HEK293 (cell line): Measurements from ENCODE around the gene ZNF556.

Source experiments
- GFI1B ChIP-seq: fragments of 450-650 bp; formaldehyde crosslinking; IDR thresholded peaks from 2 replicates; pipeline ENCODE4 v1.5.1; 2016; ENCODE audit warnings: missing biosample characterization, missing genetic modification characterization
- GLIS2 ChIP-seq: fragments of 450-650 bp; formaldehyde crosslinking; IDR thresholded peaks from 2 replicates; pipeline ENCODE4 v1.5.1; 2016; ENCODE audit warnings: missing biosample characterization, missing genetic modification characterization
- KLF8 ChIP-seq: fragments of 450-650 bp; formaldehyde crosslinking; IDR thresholded peaks from 2 replicates; pipeline ENCODE4 v1.5.1; 2016; ENCODE audit warnings: missing biosample characterization, missing genetic modification characterization
- MYNN ChIP-seq: fragments of 450-650 bp; formaldehyde crosslinking; IDR thresholded peaks from 2 replicates; pipeline ENCODE4 v1.5.1; 2016; ENCODE audit warnings: missing biosample characterization, missing genetic modification characterization, borderline replicate concordance
- SCRT2 ChIP-seq: fragments of 450-650 bp; formaldehyde crosslinking; IDR thresholded peaks from 2 replicates; pipeline ENCODE4 v1.5.1; 2016; ENCODE audit warnings: missing biosample characterization, missing genetic modification characterization
- ZNF133 ChIP-seq: fragments of 450-650 bp; formaldehyde crosslinking; IDR thresholded peaks from 2 replicates; pipeline ENCODE4 v1.5.1; 2016; ENCODE audit warnings: missing biosample characterization, missing genetic modification characterization
- ZNF239 ChIP-seq: fragments of 450-650 bp; formaldehyde crosslinking; IDR thresholded peaks from 2 replicates; pipeline ENCODE4 v1.5.1; 2016; ENCODE audit warnings: missing biosample characterization, missing genetic modification characterization
- ZNF302 ChIP-seq: fragments of 450-650 bp; formaldehyde crosslinking; IDR thresholded peaks from 2 replicates; pipeline ENCODE4 v1.5.1; 2016; ENCODE audit warnings: missing biosample characterization, missing genetic modification characterization, low read depth
- ZNF529 ChIP-seq: fragments of 450-650 bp; formaldehyde crosslinking; IDR thresholded peaks from 2 replicates; pipeline ENCODE4 v1.5.1; 2017; ENCODE audit warnings: missing genetic modification characterization, missing biosample characterization; ENCODE audit not compliant: insufficient replicate concordance
- ZNF600 ChIP-seq: fragments of 450-650 bp; formaldehyde crosslinking; IDR thresholded peaks from 2 replicates; pipeline ENCODE4 v1.5.1; 2016; ENCODE audit warnings: missing biosample characterization, missing genetic modification characterization
- ZSCAN23 ChIP-seq: fragments of 450-650 bp; formaldehyde crosslinking; IDR thresholded peaks from 2 replicates; pipeline ENCODE4 v1.5.1; 2016; ENCODE audit warnings: missing biosample characterization, missing genetic modification characterization
- TF ChIP-seq, protein P1 (sequence below): fragments of 450-650 bp; formaldehyde crosslinking; IDR thresholded peaks from 2 replicates; pipeline ENCODE4 v1.5.1; 2016; ENCODE audit warnings: missing biosample characterization, missing genetic modification characterization
- TF ChIP-seq, protein P2 (sequence below): fragments of 450-650 bp; formaldehyde crosslinking; IDR thresholded peaks from 2 replicates; pipeline ENCODE4 v1.5.1; 2016; ENCODE audit warnings: missing biosample characterization, missing genetic modification characterization
- TF ChIP-seq, protein P3 (sequence below): fragments of 450-650 bp; formaldehyde crosslinking; IDR thresholded peaks from 2 replicates; pipeline ENCODE4 v1.5.1; 2016; ENCODE audit warnings: missing biosample characterization, missing genetic modification characterization, borderline replicate concordance
- TF ChIP-seq, protein P4 (sequence below): fragments of 450-650 bp; formaldehyde crosslinking; IDR thresholded peaks from 2 replicates; pipeline ENCODE4 v1.5.1; 2016; ENCODE audit warnings: missing biosample characterization, missing genetic modification characterization
- TF ChIP-seq, protein P5 (sequence below): fragments of 450-650 bp; formaldehyde crosslinking; IDR thresholded peaks from 2 replicates; pipeline ENCODE4 v1.5.1; 2016; ENCODE audit warnings: missing biosample characterization, missing genetic modification characterization
- TF ChIP-seq, protein P6 (sequence below): sonication (generic); formaldehyde crosslinking; IDR thresholded peaks from 2 replicates; pipeline ENCODE4 v1.8.1; 2022; ENCODE audit warnings: mild to moderate bottlenecking, moderate library complexity, missing genetic modification reagents
- TF ChIP-seq, protein P7 (sequence below): fragments of 450-650 bp; formaldehyde crosslinking; conservative IDR thresholded peaks from 2 replicates; pipeline ENCODE4 v1.5.1; 2016; ENCODE audit warnings: low read depth, missing biosample characterization, missing genetic modification characterization

Gene ZNF556

DNA sequence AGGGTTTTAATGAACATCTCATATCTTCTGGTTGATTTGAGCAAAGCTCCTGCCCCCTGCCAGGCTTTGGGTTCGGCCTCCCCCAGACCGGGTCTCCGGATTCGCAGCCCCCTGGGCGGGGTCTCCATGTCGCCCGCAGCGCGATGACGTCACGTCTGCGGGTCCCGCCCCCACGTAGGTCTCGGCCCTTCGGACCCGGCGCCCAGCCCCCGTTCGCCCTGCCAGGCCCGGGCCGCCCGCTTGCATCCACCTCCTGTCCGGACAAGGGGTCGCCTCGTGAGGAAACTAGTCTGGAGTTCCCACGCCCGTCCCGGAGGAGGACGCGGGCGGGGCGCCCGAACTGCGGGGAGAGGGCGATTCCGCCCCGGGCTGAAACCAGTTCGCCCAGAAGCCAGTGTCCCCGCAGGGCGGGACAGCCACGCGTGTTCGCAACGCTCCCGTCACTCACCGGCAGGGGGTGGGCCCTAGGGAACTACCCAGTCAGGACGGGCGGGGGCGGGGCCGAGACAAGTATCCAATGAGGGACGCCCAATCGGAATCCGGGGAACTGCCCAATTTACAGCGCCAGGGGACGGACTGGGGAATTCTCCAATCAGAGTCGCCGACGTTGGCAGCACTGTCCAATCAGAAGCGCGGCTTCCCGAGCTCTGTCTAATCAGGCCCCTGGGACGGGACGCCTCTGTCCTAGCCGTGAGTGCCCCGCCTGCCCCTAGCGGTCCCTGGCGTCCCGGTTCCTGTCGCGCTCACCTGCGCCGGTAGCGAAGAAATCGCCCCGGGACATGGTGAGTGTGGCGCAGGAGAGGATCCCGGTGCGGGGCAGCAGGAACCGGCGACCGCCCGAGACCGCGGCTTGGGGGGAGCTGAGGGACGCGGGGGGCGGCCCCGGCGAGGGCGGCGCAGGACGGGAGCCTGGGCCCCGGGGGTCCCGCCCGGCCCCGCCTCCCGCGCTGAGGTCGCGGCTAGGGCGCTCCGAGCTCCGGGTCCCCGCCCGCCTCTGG is 26.0 kb upstream of the ZNF556 start, which contains the start of gene ZNF555 (continued):
- TF ChIP-seq, protein P1, sequence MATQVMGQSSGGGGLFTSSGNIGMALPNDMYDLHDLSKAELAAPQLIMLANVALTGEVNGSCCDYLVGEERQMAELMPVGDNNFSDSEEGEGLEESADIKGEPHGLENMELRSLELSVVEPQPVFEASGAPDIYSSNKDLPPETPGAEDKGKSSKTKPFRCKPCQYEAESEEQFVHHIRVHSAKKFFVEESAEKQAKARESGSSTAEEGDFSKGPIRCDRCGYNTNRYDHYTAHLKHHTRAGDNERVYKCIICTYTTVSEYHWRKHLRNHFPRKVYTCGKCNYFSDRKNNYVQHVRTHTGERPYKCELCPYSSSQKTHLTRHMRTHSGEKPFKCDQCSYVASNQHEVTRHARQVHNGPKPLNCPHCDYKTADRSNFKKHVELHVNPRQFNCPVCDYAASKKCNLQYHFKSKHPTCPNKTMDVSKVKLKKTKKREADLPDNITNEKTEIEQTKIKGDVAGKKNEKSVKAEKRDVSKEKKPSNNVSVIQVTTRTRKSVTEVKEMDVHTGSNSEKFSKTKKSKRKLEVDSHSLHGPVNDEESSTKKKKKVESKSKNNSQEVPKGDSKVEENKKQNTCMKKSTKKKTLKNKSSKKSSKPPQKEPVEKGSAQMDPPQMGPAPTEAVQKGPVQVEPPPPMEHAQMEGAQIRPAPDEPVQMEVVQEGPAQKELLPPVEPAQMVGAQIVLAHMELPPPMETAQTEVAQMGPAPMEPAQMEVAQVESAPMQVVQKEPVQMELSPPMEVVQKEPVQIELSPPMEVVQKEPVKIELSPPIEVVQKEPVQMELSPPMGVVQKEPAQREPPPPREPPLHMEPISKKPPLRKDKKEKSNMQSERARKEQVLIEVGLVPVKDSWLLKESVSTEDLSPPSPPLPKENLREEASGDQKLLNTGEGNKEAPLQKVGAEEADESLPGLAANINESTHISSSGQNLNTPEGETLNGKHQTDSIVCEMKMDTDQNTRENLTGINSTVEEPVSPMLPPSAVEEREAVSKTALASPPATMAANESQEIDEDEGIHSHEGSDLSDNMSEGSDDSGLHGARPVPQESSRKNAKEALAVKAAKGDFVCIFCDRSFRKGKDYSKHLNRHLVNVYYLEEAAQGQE (tag by site-specific recombination) = no peak
- 0 out of 2 replicates have a peak, but pooled peaks have one; percentile 53 for TF ChIP-seq ZNF302 (tag by site-specific recombination)
- TF ChIP-seq ZNF239 (tag by site-specific recombination) = peak; percentile 57; the same call in 1 of the 2 replicates
- TF ChIP-seq, protein P2, sequence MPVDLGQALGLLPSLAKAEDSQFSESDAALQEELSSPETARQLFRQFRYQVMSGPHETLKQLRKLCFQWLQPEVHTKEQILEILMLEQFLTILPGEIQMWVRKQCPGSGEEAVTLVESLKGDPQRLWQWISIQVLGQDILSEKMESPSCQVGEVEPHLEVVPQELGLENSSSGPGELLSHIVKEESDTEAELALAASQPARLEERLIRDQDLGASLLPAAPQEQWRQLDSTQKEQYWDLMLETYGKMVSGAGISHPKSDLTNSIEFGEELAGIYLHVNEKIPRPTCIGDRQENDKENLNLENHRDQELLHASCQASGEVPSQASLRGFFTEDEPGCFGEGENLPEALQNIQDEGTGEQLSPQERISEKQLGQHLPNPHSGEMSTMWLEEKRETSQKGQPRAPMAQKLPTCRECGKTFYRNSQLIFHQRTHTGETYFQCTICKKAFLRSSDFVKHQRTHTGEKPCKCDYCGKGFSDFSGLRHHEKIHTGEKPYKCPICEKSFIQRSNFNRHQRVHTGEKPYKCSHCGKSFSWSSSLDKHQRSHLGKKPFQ (tag by site-specific recombination) = no peak
- TF ChIP-seq MYNN (tag by site-specific recombination) = no peak
- TF ChIP-seq, protein P3, sequence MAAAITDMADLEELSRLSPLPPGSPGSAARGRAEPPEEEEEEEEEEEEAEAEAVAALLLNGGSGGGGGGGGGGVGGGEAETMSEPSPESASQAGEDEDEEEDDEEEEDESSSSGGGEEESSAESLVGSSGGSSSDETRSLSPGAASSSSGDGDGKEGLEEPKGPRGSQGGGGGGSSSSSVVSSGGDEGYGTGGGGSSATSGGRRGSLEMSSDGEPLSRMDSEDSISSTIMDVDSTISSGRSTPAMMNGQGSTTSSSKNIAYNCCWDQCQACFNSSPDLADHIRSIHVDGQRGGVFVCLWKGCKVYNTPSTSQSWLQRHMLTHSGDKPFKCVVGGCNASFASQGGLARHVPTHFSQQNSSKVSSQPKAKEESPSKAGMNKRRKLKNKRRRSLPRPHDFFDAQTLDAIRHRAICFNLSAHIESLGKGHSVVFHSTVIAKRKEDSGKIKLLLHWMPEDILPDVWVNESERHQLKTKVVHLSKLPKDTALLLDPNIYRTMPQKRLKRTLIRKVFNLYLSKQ (tag by site-specific recombination) = 0 out of 2 replicates have a peak, but pooled peaks have one; percentile 20
- 0 out of 2 replicates have a peak, but pooled peaks have one; percentile 27 for TF ChIP-seq GFI1B (tag by site-specific recombination)
- no peak for TF ChIP-seq ZNF133 (tag by site-specific recombination)
- TF ChIP-seq, protein P4, sequence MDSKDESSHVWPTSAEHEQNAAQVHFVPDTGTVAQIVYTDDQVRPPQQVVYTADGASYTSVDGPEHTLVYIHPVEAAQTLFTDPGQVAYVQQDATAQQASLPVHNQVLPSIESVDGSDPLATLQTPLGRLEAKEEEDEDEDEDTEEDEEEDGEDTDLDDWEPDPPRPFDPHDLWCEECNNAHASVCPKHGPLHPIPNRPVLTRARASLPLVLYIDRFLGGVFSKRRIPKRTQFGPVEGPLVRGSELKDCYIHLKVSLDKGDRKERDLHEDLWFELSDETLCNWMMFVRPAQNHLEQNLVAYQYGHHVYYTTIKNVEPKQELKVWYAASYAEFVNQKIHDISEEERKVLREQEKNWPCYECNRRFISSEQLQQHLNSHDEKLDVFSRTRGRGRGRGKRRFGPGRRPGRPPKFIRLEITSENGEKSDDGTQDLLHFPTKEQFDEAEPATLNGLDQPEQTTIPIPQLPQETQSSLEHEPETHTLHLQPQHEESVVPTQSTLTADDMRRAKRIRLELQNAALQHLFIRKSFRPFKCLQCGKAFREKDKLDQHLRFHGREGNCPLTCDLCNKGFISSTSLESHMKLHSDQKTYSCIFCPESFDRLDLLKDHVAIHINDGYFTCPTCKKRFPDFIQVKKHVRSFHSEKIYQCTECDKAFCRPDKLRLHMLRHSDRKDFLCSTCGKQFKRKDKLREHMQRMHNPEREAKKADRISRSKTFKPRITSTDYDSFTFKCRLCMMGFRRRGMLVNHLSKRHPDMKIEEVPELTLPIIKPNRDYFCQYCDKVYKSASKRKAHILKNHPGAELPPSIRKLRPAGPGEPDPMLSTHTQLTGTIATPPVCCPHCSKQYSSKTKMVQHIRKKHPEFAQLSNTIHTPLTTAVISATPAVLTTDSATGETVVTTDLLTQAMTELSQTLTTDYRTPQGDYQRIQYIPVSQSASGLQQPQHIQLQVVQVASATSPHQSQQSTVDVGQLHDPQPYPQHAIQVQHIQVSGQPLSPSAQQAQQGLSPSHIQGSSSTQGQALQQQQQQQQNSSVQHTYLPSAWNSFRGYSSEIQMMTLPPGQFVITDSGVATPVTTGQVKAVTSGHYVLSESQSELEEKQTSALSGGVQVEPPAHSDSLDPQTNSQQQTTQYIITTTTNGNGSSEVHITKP = peak; percentile 62
- TF ChIP-seq, protein P5, sequence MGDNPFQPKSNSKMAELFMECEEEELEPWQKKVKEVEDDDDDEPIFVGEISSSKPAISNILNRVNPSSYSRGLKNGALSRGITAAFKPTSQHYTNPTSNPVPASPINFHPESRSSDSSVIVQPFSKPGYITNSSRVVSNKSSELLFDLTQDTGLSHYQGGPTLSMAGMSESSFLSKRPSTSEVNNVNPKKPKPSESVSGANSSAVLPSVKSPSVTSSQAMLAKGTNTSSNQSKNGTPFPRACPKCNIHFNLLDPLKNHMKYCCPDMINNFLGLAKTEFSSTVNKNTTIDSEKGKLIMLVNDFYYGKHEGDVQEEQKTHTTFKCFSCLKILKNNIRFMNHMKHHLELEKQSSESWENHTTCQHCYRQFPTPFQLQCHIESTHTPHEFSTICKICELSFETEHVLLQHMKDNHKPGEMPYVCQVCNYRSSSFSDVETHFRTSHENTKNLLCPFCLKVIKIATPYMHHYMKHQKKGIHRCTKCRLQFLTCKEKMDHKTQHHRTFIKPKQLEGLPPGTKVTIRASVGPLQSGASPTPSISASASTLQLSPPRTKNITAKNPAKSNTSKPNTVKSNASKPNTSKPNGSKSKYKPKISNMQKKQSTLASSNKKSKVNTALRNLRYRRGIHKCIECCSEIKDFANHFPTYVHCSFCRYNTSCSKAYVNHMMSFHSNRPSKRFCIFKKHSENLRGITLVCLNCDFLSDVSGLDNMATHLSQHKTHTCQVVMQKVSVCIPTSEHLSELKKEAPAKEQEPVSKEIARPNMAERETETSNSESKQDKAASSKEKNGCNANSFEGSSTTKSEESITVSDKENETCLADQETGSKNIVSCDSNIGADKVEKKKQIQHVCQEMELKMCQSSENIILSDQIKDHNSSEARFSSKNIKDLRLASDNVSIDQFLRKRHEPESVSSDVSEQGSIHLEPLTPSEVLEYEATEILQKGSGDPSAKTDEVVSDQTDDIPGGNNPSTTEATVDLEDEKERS = 0 out of 2 replicates have a peak, but pooled peaks have one; percentile 71
- TF ChIP-seq GLIS2 (tag by site-specific recombination) = peak; percentile 85
- TF ChIP-seq, protein P6, sequence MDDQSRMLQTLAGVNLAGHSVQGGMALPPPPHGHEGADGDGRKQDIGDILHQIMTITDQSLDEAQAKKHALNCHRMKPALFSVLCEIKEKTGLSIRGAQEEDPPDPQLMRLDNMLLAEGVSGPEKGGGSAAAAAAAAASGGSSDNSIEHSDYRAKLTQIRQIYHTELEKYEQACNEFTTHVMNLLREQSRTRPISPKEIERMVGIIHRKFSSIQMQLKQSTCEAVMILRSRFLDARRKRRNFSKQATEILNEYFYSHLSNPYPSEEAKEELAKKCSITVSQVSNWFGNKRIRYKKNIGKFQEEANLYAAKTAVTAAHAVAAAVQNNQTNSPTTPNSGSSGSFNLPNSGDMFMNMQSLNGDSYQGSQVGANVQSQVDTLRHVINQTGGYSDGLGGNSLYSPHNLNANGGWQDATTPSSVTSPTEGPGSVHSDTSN (CRISPR knock-in tag) = peak; percentile 38
- peak; percentile 70 for TF ChIP-seq ZSCAN23 (tag by site-specific recombination)
- TF ChIP-seq KLF8 (tag by site-specific recombination) = peak; percentile 87
- TF ChIP-seq, protein P7, sequence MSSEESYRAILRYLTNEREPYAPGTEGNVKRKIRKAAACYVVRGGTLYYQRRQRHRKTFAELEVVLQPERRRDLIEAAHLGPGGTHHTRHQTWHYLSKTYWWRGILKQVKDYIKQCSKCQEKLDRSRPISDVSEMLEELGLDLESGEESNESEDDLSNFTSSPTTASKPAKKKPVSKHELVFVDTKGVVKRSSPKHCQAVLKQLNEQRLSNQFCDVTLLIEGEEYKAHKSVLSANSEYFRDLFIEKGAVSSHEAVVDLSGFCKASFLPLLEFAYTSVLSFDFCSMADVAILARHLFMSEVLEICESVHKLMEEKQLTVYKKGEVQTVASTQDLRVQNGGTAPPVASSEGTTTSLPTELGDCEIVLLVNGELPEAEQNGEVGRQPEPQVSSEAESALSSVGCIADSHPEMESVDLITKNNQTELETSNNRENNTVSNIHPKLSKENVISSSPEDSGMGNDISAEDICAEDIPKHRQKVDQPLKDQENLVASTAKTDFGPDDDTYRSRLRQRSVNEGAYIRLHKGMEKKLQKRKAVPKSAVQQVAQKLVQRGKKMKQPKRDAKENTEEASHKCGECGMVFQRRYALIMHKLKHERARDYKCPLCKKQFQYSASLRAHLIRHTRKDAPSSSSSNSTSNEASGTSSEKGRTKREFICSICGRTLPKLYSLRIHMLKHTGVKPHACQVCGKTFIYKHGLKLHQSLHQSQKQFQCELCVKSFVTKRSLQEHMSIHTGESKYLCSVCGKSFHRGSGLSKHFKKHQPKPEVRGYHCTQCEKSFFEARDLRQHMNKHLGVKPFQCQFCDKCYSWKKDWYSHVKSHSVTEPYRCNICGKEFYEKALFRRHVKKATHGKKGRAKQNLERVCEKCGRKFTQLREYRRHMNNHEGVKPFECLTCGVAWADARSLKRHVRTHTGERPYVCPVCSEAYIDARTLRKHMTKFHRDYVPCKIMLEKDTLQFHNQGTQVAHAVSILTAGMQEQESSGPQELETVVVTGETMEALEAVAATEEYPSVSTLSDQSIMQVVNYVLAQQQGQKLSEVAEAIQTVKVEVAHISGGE (tag by site-specific recombination) = peak; percentile 44
- peak; percentile 85 for TF ChIP-seq ZNF600
- TF ChIP-seq ZNF529 = no peak
- TF ChIP-seq SCRT2 (tag by site-specific recombination) = no peak
